IMR-90 (cell line): Measurements from ENCODE around the gene ANGPTL5. TPM values are rescaled to one million over a fixed set of nuclear protein-coding genes. Genes with fewer than 3 reads are reported as not detected.
A peak's percentile ranks its signal among the peaks of the same experiment; 100 is the strongest.

Experiments
- ATAC-seq: fragments of 200-7000 bp; cut with Tn5 transposase; 2 replicates; pipeline ENCODE4 v1.9.1; 2020; ENCODE audit warnings: low read depth, mild to moderate bottlenecking, moderate library complexity
- BruUV-seq: library from RNA; stranded (reverse); fragments of 400-500 nt; replicated peaks from 2 replicates; lab custom pipeline; 2021; lab: Mats Ljungman, UMichigan
- CTCF ChIA-PET: fragments of 300-600 bp; formaldehyde crosslinking; extraction: SDS; loops from one replicate; lab custom pipeline; 2021; ENCODE audit warnings: antibody characterized with exemption; lab: Yijun Ruan, JAX
- POLR2A ChIA-PET: fragments of 300-600 bp; sonication (Branson Sonifier 250); formaldehyde crosslinking; loops from one replicate; lab custom pipeline; 2022; ENCODE audit warnings: antibody characterized with exemption; ENCODE audit not compliant: unreplicated experiment; lab: Charles Lee
- DNase-seq: peaks from one replicate; pipeline ENCODE4 v3.0.0; 2013
- H2AFZ ChIP-seq: replicated peaks from 2 replicates; pipeline ENCODE3; 2013; ENCODE audit warnings: low read length, mild to moderate bottlenecking; ENCODE audit not compliant: poor library complexity
- H2AK5ac ChIP-seq: 2 replicates; pipeline ENCODE4 v1.6.1; 2013; ENCODE audit warnings: low read depth, low read length, inconsistent platforms
- H2AK9ac ChIP-seq: replicated peaks from 2 replicates; pipeline ENCODE3; 2013; ENCODE audit warnings: mild to moderate bottlenecking, low read depth, low read length, moderate library complexity; ENCODE audit not compliant: poor library complexity
- H2BK120ac ChIP-seq: 2 replicates; pipeline ENCODE4 v1.6.1; 2013; ENCODE audit warnings: low read depth, low read length, inconsistent platforms
- H2BK15ac ChIP-seq: 3 replicates; pipeline ENCODE4 v1.6.1; 2013; ENCODE audit warnings: low read depth, low read length, inconsistent platforms
- H2BK20ac ChIP-seq: 2 replicates; pipeline ENCODE4 v1.6.1; 2013; ENCODE audit warnings: low read depth, mild to moderate bottlenecking, inconsistent platforms, low read length, moderate library complexity
- H2BK5ac ChIP-seq: 2 replicates; pipeline ENCODE4 v1.6.1; 2013; ENCODE audit warnings: mild to moderate bottlenecking, low read depth, low read length, inconsistent platforms; ENCODE audit not compliant: poor library complexity, severe bottlenecking
- H3K14ac ChIP-seq: replicated peaks from 2 replicates; pipeline ENCODE4 v1.6.1; 2013; ENCODE audit warnings: low read depth, low read length, inconsistent platforms
- H3K18ac ChIP-seq: 2 replicates; pipeline ENCODE4 v1.6.1; 2013; ENCODE audit warnings: low read depth, low read length, control low read depth
- H3K23ac ChIP-seq: 2 replicates; pipeline ENCODE4 v1.6.1; 2013; ENCODE audit warnings: low read depth, low read length, inconsistent platforms
- H3K27ac ChIP-seq: 2 replicates; pipeline ENCODE4 v1.5.1; 2013; ENCODE audit warnings: mild to moderate bottlenecking, control low read depth, low read length; ENCODE audit not compliant: insufficient read depth
- H3K27me3 ChIP-seq: 2 replicates; pipeline ENCODE4 v1.6.1; 2013; ENCODE audit warnings: low read length; ENCODE audit not compliant: control insufficient read depth, insufficient read depth
- H3K36me3 ChIP-seq: 2 replicates; pipeline ENCODE4 v1.6.1; 2013; ENCODE audit warnings: low read length, mixed read lengths; ENCODE audit not compliant: control insufficient read depth, insufficient read depth
- H3K4ac ChIP-seq: 2 replicates; pipeline ENCODE4 v1.6.1; 2013; ENCODE audit warnings: low read depth, low read length, inconsistent platforms
- H3K4me1 ChIP-seq: 2 replicates; pipeline ENCODE4 v1.6.1; 2013; ENCODE audit warnings: low read length, mixed read lengths; ENCODE audit not compliant: control insufficient read depth, insufficient read depth
- H3K4me2 ChIP-seq: 2 replicates; pipeline ENCODE4 v1.6.1; 2013; ENCODE audit warnings: low read depth, mild to moderate bottlenecking, control low read depth, low read length, moderate library complexity
- H3K4me3 ChIP-seq: 2 replicates; pipeline ENCODE4 v1.5.1; 2013; ENCODE audit warnings: low read depth, mild to moderate bottlenecking, control low read depth, low read length, moderate library complexity; ENCODE audit not compliant: insufficient read depth
- H3K56ac ChIP-seq: 2 replicates; pipeline ENCODE4 v1.6.1; 2013; ENCODE audit warnings: low read length, inconsistent platforms; ENCODE audit not compliant: insufficient read depth; ENCODE audit errors: extremely low read depth
- H3K79me1 ChIP-seq, 2 experiments: 2 replicates each; pipeline ENCODE4 v1.6.1; 2013; ENCODE audit warnings: low read length in 2 of 2, inconsistent platforms in 1 of 2, low read depth in 1 of 2
- H3K9ac ChIP-seq: 2 replicates; pipeline ENCODE4 v1.6.1; 2013; ENCODE audit warnings: low read depth, low read length, control low read depth
- H3K9me1 ChIP-seq: 2 replicates; pipeline ENCODE4 v1.6.1; 2013; ENCODE audit warnings: low read length, inconsistent platforms; ENCODE audit not compliant: insufficient read depth
- H3K9me3 ChIP-seq: 2 replicates; pipeline ENCODE4 v1.6.1; 2013; ENCODE audit warnings: low read length; ENCODE audit not compliant: control insufficient read depth, insufficient read depth
- H4K20me1 ChIP-seq: 2 replicates; pipeline ENCODE4 v1.6.1; 2013; ENCODE audit warnings: low read length, inconsistent platforms; ENCODE audit not compliant: insufficient read depth
- H4K5ac ChIP-seq: 2 replicates; pipeline ENCODE4 v1.6.1; 2013; ENCODE audit warnings: mild to moderate bottlenecking, low read depth, low read length, control low read depth
- H4K8ac ChIP-seq, 2 experiments: 2 replicates each; pipeline ENCODE4 v1.6.1; 2013; ENCODE audit warnings: low read depth in 2 of 2, low read length in 2 of 2, control low read depth in 1 of 2, inconsistent platforms in 1 of 2
- H4K91ac ChIP-seq: 2 replicates; pipeline ENCODE4 v1.6.1; 2013; ENCODE audit warnings: low read depth, low read length, inconsistent platforms; ENCODE audit not compliant: insufficient read depth
- BHLHE40 ChIP-seq: fragments of 150-350 bp; IDR thresholded peaks from 2 replicates; pipeline ENCODE4 v1.6.1; 2016; ENCODE audit warnings: mild to moderate bottlenecking, low read depth, low read length
- CEBPB ChIP-seq: IDR thresholded peaks from 2 replicates; pipeline ENCODE4 v1.6.1; 2012; ENCODE audit warnings: low read depth, low read length, improper control_type of control experiment
- CHD1 ChIP-seq: IDR thresholded peaks from 2 replicates; pipeline ENCODE4 v1.6.1; 2012; ENCODE audit warnings: low read depth, low read length, improper control_type of control experiment
- FOS ChIP-seq: fragments of 150-350 bp; IDR thresholded peaks from 2 replicates; pipeline ENCODE4 v1.6.1; 2016; ENCODE audit warnings: low read depth, low read length
- MAFK ChIP-seq: IDR thresholded peaks from 2 replicates; pipeline ENCODE4 v1.6.1; 2012; ENCODE audit warnings: low read depth, low read length, improper control_type of control experiment
- MAZ ChIP-seq: IDR thresholded peaks from 2 replicates; pipeline ENCODE4 v1.6.1; 2012; ENCODE audit warnings: low read depth, mild to moderate bottlenecking, low read length, improper control_type of control experiment, moderate library complexity, borderline replicate concordance
- MXI1 ChIP-seq: IDR thresholded peaks from 2 replicates; pipeline ENCODE4 v1.6.1; 2012; ENCODE audit warnings: low read depth, mild to moderate bottlenecking, low read length, moderate library complexity, borderline replicate concordance
- NFE2L2 ChIP-seq: fragments of 150-350 bp; IDR thresholded peaks from 2 replicates; pipeline ENCODE4 v1.6.1; 2016; ENCODE audit warnings: low read depth, mild to moderate bottlenecking, low read length
- POLR2A ChIP-seq: IDR thresholded peaks from 2 replicates; pipeline ENCODE4 v1.6.1; 2012; ENCODE audit warnings: mild to moderate bottlenecking, low read depth, low read length
- RAD21 ChIP-seq: IDR thresholded peaks from 2 replicates; pipeline ENCODE4 v1.6.1; 2012; ENCODE audit warnings: low read length, improper control_type of control experiment
- RCOR1 ChIP-seq: IDR thresholded peaks from 2 replicates; pipeline ENCODE4 v1.6.1; 2012; ENCODE audit warnings: mild to moderate bottlenecking, low read length, improper control_type of control experiment; ENCODE audit not compliant: insufficient replicate concordance
- RFX5 ChIP-seq: IDR thresholded peaks from 2 replicates; pipeline ENCODE4 v1.8.0; 2012; ENCODE audit warnings: low read depth, mild to moderate bottlenecking, low read length, moderate library complexity
- SMC3 ChIP-seq: fragments of 150-350 bp; IDR thresholded peaks from 2 replicates; pipeline ENCODE4 v1.6.1; 2016; ENCODE audit warnings: low read depth, mild to moderate bottlenecking, antibody characterized with exemption, low read length, moderate library complexity
- USF2 ChIP-seq: fragments of 150-350 bp; IDR thresholded peaks from 2 replicates; pipeline ENCODE4 v1.6.1; 2017; ENCODE audit warnings: mild to moderate bottlenecking, antibody characterized with exemption, low read length, low read depth
- WGBS, 2 experiments: methylation state at CpG; one replicate each; pipeline versions ENCODE4 v1.1.5 to v1.1.7; 2013; ENCODE audit warnings: missing lambda C conversion rate in 2 of 2; ENCODE audit not compliant: insufficient read length in 1 of 2; ENCODE audit errors: extremely low coverage in 2 of 2; 5-methylcytosine and 5-hydroxymethylcytosine counted together
- dilution Hi-C: fragments of 300-500 bp; cut with HindIII; formaldehyde crosslinking; loops from one replicate; pipeline ENCODE4 v1.14.3; 2018; ENCODE audit warnings: low sequenced_read_pairs; ENCODE audit not compliant: unreplicated experiment
- in situ Hi-C: fragments of 300-500 bp; cut with MboI; formaldehyde crosslinking; loops from 3 replicates; pipeline ENCODE4 v1.14.3; 2019; ENCODE audit warnings: low sequenced_read_pairs, inconsistent platforms, mixed read lengths
- intact Hi-C: fragments of 100-400 bp; cut with micrococcal nuclease; formaldehyde crosslinking; loops from 2 replicates; pipeline ENCODE4 v1.10.0; 2022
- polyA plus RNA-seq, 3 experiments: library from polyadenylated mRNA; depleted of rRNA; stranded (reverse); fragments of >200 nt; gene quantifications; 2 replicates each; pipeline ENCODE4 v1.2.3, GENCODE V29; 2012; ENCODE audit warnings: low replicate concordance in 1 of 3
- total RNA-seq: library from RNA; depleted of rRNA; stranded (reverse); fragments of >200 nt; gene quantifications from 2 replicates; pipeline ENCODE4 v1.2.3, GENCODE V29; 2012

Gene ANGPTL5
- total and polyA plus RNA-seq, 2 of the 4 experiments (the other 2 are of a cell fraction), result not detected

GRCh38 chr11:101914341-101914737 lies 2.0 kb downstream of the ANGPTL5 start (continued):
- TF ChIP-seq USF2 (no peak), MAZ (no peak), NFE2L2 (no peak), RAD21 (no peak), SMC3 (no peak)

- intact Hi-C loops, result no loop called here
- H3K4ac ChIP-seq, result no peak overlapping the region
- H3K4me3 ChIP-seq, result no peak overlapping the region; the same call in 1 of the 2 replicates
- H4K20me1 ChIP-seq, result no peaks in the 10 kb centered on the region
- no CpG with 5 or more reads among the region's 5 CpGs for WGBS, 2 experiments
- no peak overlapping the region for H4K91ac ChIP-seq
- no peak overlapping the region for H3K9ac ChIP-seq
- H2BK15ac ChIP-seq, result no peak overlapping the region
- ChIA-PET CTCF (interaction anchor here (0.7 to 1.6 kb wide), 2 partner anchors 34 to 53 kb away, joined by 3 to 5 read pairs; no protein-coding TSS in a partner anchor), POLR2A (no interaction called here)
- no peak for DNase-seq
- peak overlapping the region in 1 of 2 experiments; percentile 40; a peak in 1 of 4 replicates for H4K8ac ChIP-seq
- no peak overlapping the region for H2AFZ ChIP-seq
- no peak overlapping the region for H2AK9ac ChIP-seq
- in situ Hi-C loops, result no loop called here
- H3K23ac ChIP-seq, result no peak overlapping the region
- no peak overlapping the region for H3K14ac ChIP-seq
- peaks cover 8% of the 10 kb centered on the region for H3K4me1 ChIP-seq
- H3K18ac ChIP-seq, result peak overlapping the region; percentile 4; the same call in 1 of the 2 replicates
- dilution Hi-C loops, result no loop called here
- H3K27me3 ChIP-seq, result no peaks in the 10 kb centered on the region
- H3K9me1 ChIP-seq, result no peaks in the 10 kb centered on the region; the same call in 1 of the 2 replicates
- ATAC-seq, result no peak
- no peak overlapping the region for H2BK120ac ChIP-seq
- H3K9me3 ChIP-seq, result no peaks in the 10 kb centered on the region
- peak overlapping the region; percentile 62; the same call in 1 of the 2 replicates for H3K4me2 ChIP-seq
- H2AK5ac ChIP-seq, result no peak overlapping the region
- peak overlapping the region; percentile 47 for H2BK5ac ChIP-seq
- no peak overlapping the region for H4K5ac ChIP-seq
- peaks cover 0 to 5% of the 10 kb centered on the region in 2 experiments; a peak in 1 of 4 replicates for H3K79me1 ChIP-seq
- H2BK20ac ChIP-seq, result no peak overlapping the region
- H3K36me3 ChIP-seq, result no peaks in the 10 kb centered on the region
- BruUV-seq, result no TSS peak
- H3K56ac ChIP-seq, result no peak overlapping the region
- no peak overlapping the region for H3K27ac ChIP-seq
- TF ChIP-seq BHLHE40 (no peak), RAD21 (no peak), USF2 (no peak), MAZ (no peak), RCOR1 (no peak), SMC3 (no peak), MAFK (no peak), RFX5 (no peak), CHD1 (no peak), CEBPB (no peak), POLR2A (no peak), FOS (no peak), MXI1 (no peak)
Observed at GRCh38 chr11:101913656-101914055, 2.7 kb downstream of the ANGPTL5 start.
